Measurements from ENCODE around the gene TOM1L2. TPM values are rescaled to one million over a fixed set of nuclear protein-coding genes. Genes with fewer than 3 reads are reported as not detected.

TOM1L2 gene
- total RNA-seq, 6 experiments from 2014 or later, result 92.1 to 144 (median 101) TPM

DNA sequence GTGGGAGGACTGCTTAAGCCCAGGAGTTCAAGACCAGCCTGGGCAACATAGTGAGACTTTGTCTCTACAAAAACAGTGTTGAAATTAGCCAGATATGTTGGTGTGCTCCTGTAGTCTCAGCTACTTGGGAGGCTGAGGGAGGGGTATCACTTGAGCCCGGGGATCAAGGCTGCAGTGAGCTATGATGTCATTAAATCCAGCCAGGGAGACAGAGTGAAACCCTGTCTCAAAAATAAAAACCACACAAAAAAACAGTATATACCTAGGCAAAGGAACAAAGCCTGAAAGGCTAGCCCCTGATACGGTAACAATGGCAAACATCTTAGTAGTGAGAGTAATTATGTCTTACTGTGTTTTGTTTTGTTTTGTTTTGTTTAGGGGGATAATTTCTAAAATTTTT lies 38.0 kb downstream of the TOM1L2 start:
- TF ChIP-seq, protein P1, sequence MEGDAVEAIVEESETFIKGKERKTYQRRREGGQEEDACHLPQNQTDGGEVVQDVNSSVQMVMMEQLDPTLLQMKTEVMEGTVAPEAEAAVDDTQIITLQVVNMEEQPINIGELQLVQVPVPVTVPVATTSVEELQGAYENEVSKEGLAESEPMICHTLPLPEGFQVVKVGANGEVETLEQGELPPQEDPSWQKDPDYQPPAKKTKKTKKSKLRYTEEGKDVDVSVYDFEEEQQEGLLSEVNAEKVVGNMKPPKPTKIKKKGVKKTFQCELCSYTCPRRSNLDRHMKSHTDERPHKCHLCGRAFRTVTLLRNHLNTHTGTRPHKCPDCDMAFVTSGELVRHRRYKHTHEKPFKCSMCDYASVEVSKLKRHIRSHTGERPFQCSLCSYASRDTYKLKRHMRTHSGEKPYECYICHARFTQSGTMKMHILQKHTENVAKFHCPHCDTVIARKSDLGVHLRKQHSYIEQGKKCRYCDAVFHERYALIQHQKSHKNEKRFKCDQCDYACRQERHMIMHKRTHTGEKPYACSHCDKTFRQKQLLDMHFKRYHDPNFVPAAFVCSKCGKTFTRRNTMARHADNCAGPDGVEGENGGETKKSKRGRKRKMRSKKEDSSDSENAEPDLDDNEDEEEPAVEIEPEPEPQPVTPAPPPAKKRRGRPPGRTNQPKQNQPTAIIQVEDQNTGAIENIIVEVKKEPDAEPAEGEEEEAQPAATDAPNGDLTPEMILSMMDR (IDR thresholded peaks at IDR 0.05), result no peak
- Mint-ChIP-seq H3K27me3 (ENCODE audit: insufficient read depth) (peaks cover under 1% of the 10 kb centered on the region; the same call in 1 of the 2 replicates), H3K36me3 (ENCODE audit: low read depth) (0 out of 2 replicates have a peak, but pooled peaks cover 6% of the 10 kb centered on the region), H3K4me3 (no peak overlapping the region; the same call in 1 of the 2 replicates), H3K4me1 (ENCODE audit: low read depth) (peaks cover 97% of the 10 kb centered on the region), H3K9me3 (no peaks in the 10 kb centered on the region), H3K27ac (peak overlapping the region; percentile 81)
- DNase-seq, result no peak

DNA sequence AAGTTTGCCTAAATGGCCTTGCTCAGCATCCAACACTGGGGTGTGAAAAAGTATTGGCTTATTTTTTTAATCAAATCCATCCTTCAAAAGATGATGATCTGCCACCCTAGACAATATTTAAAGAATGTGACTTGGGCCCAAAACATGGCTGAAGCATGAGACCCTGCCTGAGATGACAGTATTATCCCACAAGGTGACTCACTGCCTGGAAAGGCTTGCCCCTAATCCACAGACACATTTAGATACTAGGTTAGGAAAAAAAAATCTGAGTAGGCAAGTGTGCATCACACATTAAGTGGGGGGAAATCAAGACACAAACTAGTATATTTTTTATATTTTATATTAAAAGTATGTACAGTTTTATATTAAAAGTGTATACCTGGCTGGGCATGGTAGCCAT lies 38.4 kb downstream of the TOM1L2 start:
- H3K36me3 Mint-ChIP-seq (ENCODE audit: low read depth), result 0 out of 2 replicates have a peak, but pooled peaks cover 6% of the 10 kb centered on the region
- peaks cover 2% of the 10 kb centered on the region; the same call in 1 of the 2 replicates for H3K27me3 Mint-ChIP-seq (ENCODE audit: insufficient read depth)
- TF ChIP-seq, protein P1 (IDR thresholded peaks at IDR 0.05), result no peak
- no peaks in the 10 kb centered on the region for H3K9me3 Mint-ChIP-seq
- peaks cover 97% of the 10 kb centered on the region for H3K4me1 Mint-ChIP-seq (ENCODE audit: low read depth)
- H3K4me3 Mint-ChIP-seq, result peak overlapping the region; percentile 45; the same call in 1 of the 2 replicates
- DNase-seq, result peak; percentile 32
- H3K27ac Mint-ChIP-seq, result peak overlapping the region; percentile 81

DNA sequence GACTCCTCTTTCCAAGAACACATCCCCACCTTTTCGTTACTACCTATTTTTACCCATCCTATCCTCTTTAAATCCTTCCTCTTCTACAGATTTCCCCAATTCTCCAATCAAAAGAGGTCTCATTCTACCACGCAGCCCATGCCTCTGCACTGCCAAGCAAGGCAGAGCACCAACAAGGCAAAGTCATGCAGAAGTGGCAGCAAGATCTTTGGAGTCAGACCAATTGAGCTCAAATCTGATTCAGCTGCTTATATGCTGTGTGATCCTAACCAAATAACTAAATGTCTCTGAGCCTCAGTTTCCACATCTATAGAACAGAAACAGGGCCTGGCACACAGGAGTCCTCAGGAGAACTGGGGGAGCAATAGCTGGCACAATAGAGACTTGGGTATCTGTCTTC lies 41.0 kb downstream of the TOM1L2 start:
- H3K36me3 Mint-ChIP-seq (ENCODE audit: low read depth), result peaks cover 6% of the 10 kb centered on the region; the same call in 1 of the 2 replicates
- no peak overlapping the region for H3K4me3 Mint-ChIP-seq
- H3K27me3 Mint-ChIP-seq (ENCODE audit: insufficient read depth), result peaks cover 6% of the 10 kb centered on the region; the same call in 1 of the 2 replicates
- H3K27ac Mint-ChIP-seq, result peak overlapping the region; percentile 3; the same call in 1 of the 2 replicates
- H3K9me3 Mint-ChIP-seq, result no peaks in the 10 kb centered on the region
- no peak for DNase-seq
- H3K4me1 Mint-ChIP-seq (ENCODE audit: low read depth), result peaks cover 94% of the 10 kb centered on the region
- TF ChIP-seq, protein P1 (IDR thresholded peaks at IDR 0.05), result no peak

DNA sequence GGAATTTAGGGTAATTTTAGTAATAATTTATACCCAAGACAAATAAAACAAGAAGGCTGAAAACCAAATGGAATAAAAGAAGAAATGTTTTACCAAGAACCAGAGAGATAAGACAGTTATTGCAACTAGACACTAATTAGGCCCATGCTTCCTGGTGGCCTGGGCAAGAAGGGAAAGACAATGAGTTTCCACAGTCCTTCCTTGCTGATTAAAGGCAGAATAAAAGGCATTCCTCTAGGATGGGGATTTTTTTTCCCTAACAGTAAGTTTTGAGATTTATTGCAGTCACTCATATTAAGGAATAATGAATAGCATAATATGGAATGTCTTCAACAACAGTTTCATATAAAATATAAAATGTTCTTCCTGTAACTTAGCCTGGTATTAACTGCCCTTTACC lies 41.5 kb downstream of the TOM1L2 start:
- Mint-ChIP-seq H3K27ac (peak overlapping the region; percentile 3), H3K9me3 (no peaks in the 10 kb centered on the region), H3K4me1 (ENCODE audit: low read depth) (peaks cover 91% of the 10 kb centered on the region), H3K36me3 (ENCODE audit: low read depth) (peaks cover 6% of the 10 kb centered on the region; the same call in 1 of the 2 replicates), H3K4me3 (no peak overlapping the region), H3K27me3 (ENCODE audit: insufficient read depth) (peaks cover 6% of the 10 kb centered on the region; the same call in 1 of the 2 replicates)
- TF ChIP-seq, protein P1 (IDR thresholded peaks at IDR 0.05), result no peak
- DNase-seq, result no peak

DNA sequence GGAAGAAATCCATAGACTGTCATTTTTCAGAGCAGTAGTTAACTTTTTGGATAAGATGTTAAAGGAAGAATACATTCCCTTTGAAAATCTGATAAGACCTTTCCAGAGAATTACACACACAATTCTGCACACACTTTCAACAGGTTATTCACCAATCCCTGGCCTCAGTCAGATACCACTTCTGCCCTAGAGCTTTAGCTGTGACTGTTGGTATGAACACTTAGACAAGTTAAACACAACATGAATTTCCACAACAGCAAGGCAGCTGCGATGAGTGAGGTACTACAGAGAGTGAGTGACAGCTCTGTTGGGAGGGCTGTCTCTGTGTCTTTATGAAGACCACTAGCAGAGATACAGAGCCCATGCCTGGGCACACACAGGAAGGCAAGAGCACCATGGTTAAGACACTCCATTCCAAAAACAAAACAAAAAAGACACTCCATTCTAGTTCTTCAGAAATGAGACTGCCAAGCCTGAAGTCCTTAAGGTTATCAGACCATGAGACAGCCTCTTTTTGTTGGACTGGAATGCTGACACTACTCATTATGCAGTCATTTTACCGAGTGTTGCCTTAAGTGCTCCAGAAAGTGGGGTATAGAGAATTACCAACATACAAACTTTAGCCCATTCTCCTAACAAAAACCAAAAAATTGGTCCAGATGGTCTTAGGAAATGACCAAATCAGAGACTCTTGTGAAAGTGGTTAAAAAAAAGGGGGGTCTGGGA lies 42.4 kb downstream of the TOM1L2 start:
- H3K9me3 Mint-ChIP-seq, result no peaks in the 10 kb centered on the region
- H3K27me3 Mint-ChIP-seq (ENCODE audit: insufficient read depth), result peaks cover 6% of the 10 kb centered on the region; the same call in 1 of the 2 replicates
- no peak overlapping the region for H3K4me3 Mint-ChIP-seq
- peaks cover 89% of the 10 kb centered on the region for H3K4me1 Mint-ChIP-seq (ENCODE audit: low read depth)
- H3K36me3 Mint-ChIP-seq (ENCODE audit: low read depth), result peaks cover 6% of the 10 kb centered on the region; the same call in 1 of the 2 replicates
- DNase-seq, result no peak
- peak overlapping the region; percentile 80 for H3K27ac Mint-ChIP-seq
- TF ChIP-seq, protein P1 (IDR thresholded peaks at IDR 0.05), result no peak
